WTC11 (cell line): ENCODE results near the gene C11orf21. TPM values are rescaled to one million over a fixed set of nuclear protein-coding genes. Genes with fewer than 3 reads are reported as not detected.

Experiments
- ATAC-seq: fragments of 200-7000 bp; cut with Tn5 transposase; 2 replicates; pipeline ENCODE4 v1.10.0; 2021; ENCODE audit warnings: mild to moderate bottlenecking, moderate library complexity
- CTCF ChIA-PET: fragments of 300-600 bp; sonication (Branson Sonifier 250); formaldehyde crosslinking; loops from one replicate; lab custom pipeline; 2021; ENCODE audit warnings: antibody characterized with exemption; lab: Charles Lee
- POLR2A ChIA-PET: fragments of 350-600 bp; sonication (Branson Sonifier 250); formaldehyde crosslinking; loops from one replicate; lab custom pipeline; 2021; ENCODE audit warnings: antibody characterized with exemption; lab: Charles Lee
- DNase-seq: peaks from one replicate; pipeline ENCODE4 v3.0.0; 2021; ENCODE audit warnings: low spot score
- H3K27ac Mint-ChIP-seq: 2 replicates; pipeline ENCODE4 v1.8.0; 2021; ENCODE audit warnings: mixed read lengths
- H3K27me3 Mint-ChIP-seq: 2 replicates; pipeline ENCODE4 v1.8.0; 2021; ENCODE audit warnings: low read depth, mild to moderate bottlenecking, moderate library complexity, mixed read lengths
- H3K36me3 Mint-ChIP-seq: 2 replicates; pipeline ENCODE4 v1.8.0; 2021; ENCODE audit warnings: mixed read lengths
- H3K4me1 Mint-ChIP-seq: 2 replicates; pipeline ENCODE4 v1.8.0; 2022; ENCODE audit warnings: mixed read lengths
- H3K4me3 Mint-ChIP-seq: 2 replicates; pipeline ENCODE4 v1.8.0; 2021; ENCODE audit warnings: mild to moderate bottlenecking, moderate library complexity, mixed read lengths
- H3K9me3 Mint-ChIP-seq: 2 replicates; pipeline ENCODE4 v1.8.0; 2021; ENCODE audit warnings: mixed read lengths
- ATF1 ChIP-seq: sonication (generic); formaldehyde crosslinking; IDR thresholded peaks from 2 replicates; pipeline ENCODE4 v1.8.1; 2023; ENCODE audit warnings: mild to moderate bottlenecking, moderate library complexity, missing genetic modification reagents
- CTCF ChIP-seq: fragments of 200-600 bp; IDR thresholded peaks from 2 replicates; pipeline ENCODE4 v1.8.0; 2022; ENCODE audit warnings: antibody characterized with exemption
- IRF2 ChIP-seq: sonication (generic); formaldehyde crosslinking; IDR thresholded peaks from 2 replicates; pipeline ENCODE4 v1.8.0; 2022; ENCODE audit warnings: low read depth, missing genetic modification reagents, borderline replicate concordance
- JAZF1 ChIP-seq: fragments of 250-450 bp; sonication (Bioruptor Pico); IDR thresholded peaks from 2 replicates; pipeline ENCODE4 v1.9.0; 2021; ENCODE audit warnings: moderate library complexity, mild to moderate bottlenecking, inconsistent platforms
- NR3C1 ChIP-seq: sonication (generic); formaldehyde crosslinking; conservative IDR thresholded peaks from 2 replicates; pipeline ENCODE4 v1.8.1; 2023; ENCODE audit warnings: low read depth, mild to moderate bottlenecking, missing genetic modification reagents
- PRRX2 ChIP-seq: fragments of 250-450 bp; sonication (Bioruptor Pico); IDR thresholded peaks from 2 replicates; pipeline ENCODE4 v1.8.0; 2021; ENCODE audit warnings: mild to moderate bottlenecking
- SMAD3 ChIP-seq: sonication (generic); formaldehyde crosslinking; IDR thresholded peaks from 2 replicates; pipeline ENCODE4 v1.8.0; 2022; ENCODE audit warnings: missing genetic modification reagents, mild to moderate bottlenecking, borderline replicate concordance
- SMAD4 ChIP-seq: sonication (generic); formaldehyde crosslinking; IDR thresholded peaks from 2 replicates; pipeline ENCODE4 v1.8.0; 2022; ENCODE audit warnings: mild to moderate bottlenecking, missing genetic modification reagents
- TCF7 ChIP-seq: sonication (generic); formaldehyde crosslinking; IDR thresholded peaks from 2 replicates; pipeline ENCODE4 v1.8.0; 2022; ENCODE audit warnings: mild to moderate bottlenecking, low read depth, missing genetic modification reagents, moderate library complexity
- ZNF396 ChIP-seq: fragments of 250-450 bp; sonication (Bioruptor Pico); IDR thresholded peaks from 2 replicates; pipeline ENCODE4 v1.8.0; 2021; ENCODE audit warnings: mild to moderate bottlenecking, moderate library complexity, borderline replicate concordance
- ZNF671 ChIP-seq: fragments of 250-450 bp; sonication (Bioruptor Pico); IDR thresholded peaks from 2 replicates; pipeline ENCODE4 v1.8.0; 2021; ENCODE audit warnings: mild to moderate bottlenecking
- total RNA-seq: library from RNA; stranded (reverse); gene quantifications from 3 replicates; pipeline ENCODE4 v1.2.3, GENCODE V29; 2021
- TF ChIP-seq, protein P1 (sequence below): fragments of 250-450 bp; sonication (Bioruptor Pico); IDR thresholded peaks from 2 replicates; pipeline ENCODE4 v1.9.0; 2021; ENCODE audit warnings: mild to moderate bottlenecking
- TF ChIP-seq, protein P2 (sequence below): sonication (generic); formaldehyde crosslinking; IDR thresholded peaks from 2 replicates; pipeline ENCODE4 v1.8.0; 2023; ENCODE audit warnings: missing genetic modification reagents, mild to moderate bottlenecking, borderline replicate concordance
- TF ChIP-seq, protein P3 (sequence below): sonication (generic); formaldehyde crosslinking; IDR thresholded peaks from 2 replicates; pipeline ENCODE4 v1.8.1; 2023; ENCODE audit warnings: mild to moderate bottlenecking, missing genetic modification reagents

The C11orf21 gene
- total RNA-seq, 1 experiment from 2014 or later, result 0.24 TPM

DNA sequence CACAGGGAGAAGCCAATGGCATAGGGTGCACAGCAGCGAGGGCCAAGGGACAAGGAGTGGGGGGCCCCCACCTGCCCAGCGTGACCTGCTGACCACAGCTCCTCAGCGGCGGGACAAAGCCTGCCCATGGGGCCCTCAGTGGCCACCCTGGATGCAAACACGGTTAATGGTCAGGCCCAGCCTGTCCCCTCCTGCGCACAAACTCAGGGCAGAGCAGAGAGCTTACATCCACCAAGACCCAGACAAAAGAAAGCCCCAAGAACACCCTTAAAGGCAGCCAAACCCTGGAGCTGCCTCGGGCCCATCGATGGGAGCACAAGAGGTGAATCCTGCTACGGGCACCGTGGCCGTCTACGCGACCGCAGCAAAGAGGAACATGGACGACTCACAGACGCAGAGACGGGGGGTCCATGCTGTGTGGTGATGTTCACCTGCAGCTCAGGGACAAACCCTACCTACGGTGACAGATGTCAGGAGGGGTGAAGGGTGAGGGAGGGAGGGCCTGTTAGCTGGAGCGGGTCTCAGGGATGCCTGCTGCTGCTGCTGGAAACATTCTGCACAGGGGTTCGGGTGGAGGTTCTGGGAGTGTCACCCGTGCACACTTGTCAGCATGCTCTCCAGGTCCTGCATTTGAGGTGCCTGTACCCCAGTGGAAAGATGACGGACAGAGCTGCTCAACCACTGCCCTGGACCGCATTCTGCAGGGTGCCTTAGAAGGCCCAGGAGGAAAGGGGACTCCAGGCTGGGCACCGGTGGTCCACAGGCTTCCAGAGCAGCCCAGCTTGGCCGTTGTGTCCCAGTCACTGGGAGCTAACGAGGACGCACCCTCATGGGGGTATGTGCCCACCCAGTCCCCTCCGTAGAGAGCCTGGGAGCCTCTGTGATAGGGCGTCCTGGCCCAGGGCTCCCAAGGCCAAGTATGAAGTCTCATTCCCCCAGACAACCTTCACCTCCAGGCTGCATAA is 42.9 kb downstream of the C11orf21 start:
- H3K4me3 Mint-ChIP-seq, result no peak overlapping the region
- H3K36me3 Mint-ChIP-seq, result no peaks in the 10 kb centered on the region
- ATAC-seq, result no peak
- DNase-seq, result no peak
- peaks cover 8% of the 10 kb centered on the region for H3K27me3 Mint-ChIP-seq
- H3K4me1 Mint-ChIP-seq, result no peaks in the 10 kb centered on the region; the same call in 1 of the 2 replicates
- TF ChIP-seq, protein P1, sequence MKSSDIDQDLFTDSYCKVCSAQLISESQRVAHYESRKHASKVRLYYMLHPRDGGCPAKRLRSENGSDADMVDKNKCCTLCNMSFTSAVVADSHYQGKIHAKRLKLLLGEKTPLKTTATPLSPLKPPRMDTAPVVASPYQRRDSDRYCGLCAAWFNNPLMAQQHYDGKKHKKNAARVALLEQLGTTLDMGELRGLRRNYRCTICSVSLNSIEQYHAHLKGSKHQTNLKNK (CRISPR knock-in tag), result no peak
- TF ChIP-seq PRRX2 (CRISPR knock-in tag), result no peak
- TF ChIP-seq TCF7 (CRISPR knock-in tag), result no peak
- TF ChIP-seq, protein P2, sequence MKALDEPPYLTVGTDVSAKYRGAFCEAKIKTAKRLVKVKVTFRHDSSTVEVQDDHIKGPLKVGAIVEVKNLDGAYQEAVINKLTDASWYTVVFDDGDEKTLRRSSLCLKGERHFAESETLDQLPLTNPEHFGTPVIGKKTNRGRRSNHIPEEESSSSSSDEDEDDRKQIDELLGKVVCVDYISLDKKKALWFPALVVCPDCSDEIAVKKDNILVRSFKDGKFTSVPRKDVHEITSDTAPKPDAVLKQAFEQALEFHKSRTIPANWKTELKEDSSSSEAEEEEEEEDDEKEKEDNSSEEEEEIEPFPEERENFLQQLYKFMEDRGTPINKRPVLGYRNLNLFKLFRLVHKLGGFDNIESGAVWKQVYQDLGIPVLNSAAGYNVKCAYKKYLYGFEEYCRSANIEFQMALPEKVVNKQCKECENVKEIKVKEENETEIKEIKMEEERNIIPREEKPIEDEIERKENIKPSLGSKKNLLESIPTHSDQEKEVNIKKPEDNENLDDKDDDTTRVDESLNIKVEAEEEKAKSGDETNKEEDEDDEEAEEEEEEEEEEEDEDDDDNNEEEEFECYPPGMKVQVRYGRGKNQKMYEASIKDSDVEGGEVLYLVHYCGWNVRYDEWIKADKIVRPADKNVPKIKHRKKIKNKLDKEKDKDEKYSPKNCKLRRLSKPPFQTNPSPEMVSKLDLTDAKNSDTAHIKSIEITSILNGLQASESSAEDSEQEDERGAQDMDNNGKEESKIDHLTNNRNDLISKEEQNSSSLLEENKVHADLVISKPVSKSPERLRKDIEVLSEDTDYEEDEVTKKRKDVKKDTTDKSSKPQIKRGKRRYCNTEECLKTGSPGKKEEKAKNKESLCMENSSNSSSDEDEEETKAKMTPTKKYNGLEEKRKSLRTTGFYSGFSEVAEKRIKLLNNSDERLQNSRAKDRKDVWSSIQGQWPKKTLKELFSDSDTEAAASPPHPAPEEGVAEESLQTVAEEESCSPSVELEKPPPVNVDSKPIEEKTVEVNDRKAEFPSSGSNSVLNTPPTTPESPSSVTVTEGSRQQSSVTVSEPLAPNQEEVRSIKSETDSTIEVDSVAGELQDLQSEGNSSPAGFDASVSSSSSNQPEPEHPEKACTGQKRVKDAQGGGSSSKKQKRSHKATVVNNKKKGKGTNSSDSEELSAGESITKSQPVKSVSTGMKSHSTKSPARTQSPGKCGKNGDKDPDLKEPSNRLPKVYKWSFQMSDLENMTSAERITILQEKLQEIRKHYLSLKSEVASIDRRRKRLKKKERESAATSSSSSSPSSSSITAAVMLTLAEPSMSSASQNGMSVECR (CRISPR knock-in tag), result no peak
- POLR2A ChIA-PET, result no interaction called here
- CTCF ChIA-PET, result no interaction called here
- no peak overlapping the region for H3K27ac Mint-ChIP-seq
- H3K9me3 Mint-ChIP-seq, result peaks cover 7% of the 10 kb centered on the region

DNA sequence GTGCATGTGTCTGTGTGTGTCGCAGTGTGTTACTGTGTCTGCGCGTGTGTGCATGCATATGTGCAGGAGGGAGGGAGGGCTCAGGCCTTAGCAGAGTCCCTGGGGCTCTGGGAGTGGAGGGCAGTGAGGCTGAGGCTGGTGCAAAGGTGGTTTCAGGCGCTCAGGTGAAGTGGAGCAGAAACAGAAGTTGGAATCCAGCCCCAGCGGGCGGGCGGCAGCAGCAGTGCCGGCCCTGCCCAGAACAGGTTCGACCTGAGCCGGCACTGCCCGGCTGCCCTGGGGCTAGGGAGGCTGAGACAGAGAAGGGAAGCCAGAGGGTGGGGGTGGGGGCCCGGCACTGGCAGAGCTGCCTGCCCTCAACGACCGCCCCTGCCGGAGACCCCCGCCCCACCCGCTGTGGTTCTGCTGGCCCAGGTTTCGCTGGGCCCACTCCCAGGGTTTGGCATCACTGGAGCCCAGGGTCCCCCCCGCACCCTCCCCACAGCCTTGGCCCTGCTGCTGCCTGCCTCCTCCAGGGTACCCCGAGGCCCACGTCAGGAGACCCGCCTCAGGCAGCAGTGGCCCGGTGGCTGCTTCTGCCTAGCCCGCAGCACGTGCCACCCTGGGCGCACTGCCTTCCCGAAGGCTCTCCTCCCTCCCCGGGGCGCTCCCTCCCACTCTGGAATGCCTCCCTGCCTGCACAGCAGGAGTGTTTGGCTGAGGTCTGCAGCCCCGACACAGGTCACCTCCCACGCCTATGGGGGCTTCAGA is 44.6 kb downstream of the C11orf21 start:
- Mint-ChIP-seq H3K4me3 (no peak overlapping the region), H3K4me1 (no peaks in the 10 kb centered on the region; the same call in 1 of the 2 replicates), H3K36me3 (no peaks in the 10 kb centered on the region), H3K9me3 (peaks cover 7% of the 10 kb centered on the region)
- ATAC-seq, result no peak
- CTCF ChIA-PET, result interaction anchor here (0.9 kb wide), 1 partner anchor 59 kb away, joined by 6 read pairs; no protein-coding TSS in a partner anchor
- TF ChIP-seq IRF2 (CRISPR knock-in tag), result no peak
- TF ChIP-seq, all 79 proteins: peak for 0
- no peak for DNase-seq
- Mint-ChIP-seq H3K27ac (no peak overlapping the region), H3K27me3 (peaks cover 8% of the 10 kb centered on the region)
- POLR2A ChIA-PET, result no interaction called here

- CTCF ChIA-PET, result no interaction called here
- Mint-ChIP-seq H3K36me3 (no peaks in the 10 kb centered on the region), H3K27ac (no peak overlapping the region), H3K4me3 (no peak overlapping the region), H3K4me1 (no peaks in the 10 kb centered on the region; the same call in 1 of the 2 replicates), H3K9me3 (peaks cover 7% of the 10 kb centered on the region), H3K27me3 (peaks cover 8% of the 10 kb centered on the region)
- DNase-seq (no peak), ATAC-seq (no peak)
- POLR2A ChIA-PET, result no interaction called here
- TF ChIP-seq, protein P3, sequence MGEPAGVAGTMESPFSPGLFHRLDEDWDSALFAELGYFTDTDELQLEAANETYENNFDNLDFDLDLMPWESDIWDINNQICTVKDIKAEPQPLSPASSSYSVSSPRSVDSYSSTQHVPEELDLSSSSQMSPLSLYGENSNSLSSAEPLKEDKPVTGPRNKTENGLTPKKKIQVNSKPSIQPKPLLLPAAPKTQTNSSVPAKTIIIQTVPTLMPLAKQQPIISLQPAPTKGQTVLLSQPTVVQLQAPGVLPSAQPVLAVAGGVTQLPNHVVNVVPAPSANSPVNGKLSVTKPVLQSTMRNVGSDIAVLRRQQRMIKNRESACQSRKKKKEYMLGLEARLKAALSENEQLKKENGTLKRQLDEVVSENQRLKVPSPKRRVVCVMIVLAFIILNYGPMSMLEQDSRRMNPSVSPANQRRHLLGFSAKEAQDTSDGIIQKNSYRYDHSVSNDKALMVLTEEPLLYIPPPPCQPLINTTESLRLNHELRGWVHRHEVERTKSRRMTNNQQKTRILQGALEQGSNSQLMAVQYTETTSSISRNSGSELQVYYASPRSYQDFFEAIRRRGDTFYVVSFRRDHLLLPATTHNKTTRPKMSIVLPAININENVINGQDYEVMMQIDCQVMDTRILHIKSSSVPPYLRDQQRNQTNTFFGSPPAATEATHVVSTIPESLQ (CRISPR knock-in tag), result no peak
- TF ChIP-seq NR3C1 (CRISPR knock-in tag) (no peak), TCF7 (CRISPR knock-in tag) (no peak), SMAD4 (CRISPR knock-in tag) (no peak), ZNF396 (CRISPR knock-in tag) (no peak), JAZF1 (CRISPR knock-in tag) (no peak), ATF1 (CRISPR knock-in tag) (no peak), ZNF671 (CRISPR knock-in tag) (no peak), CTCF (no peak), SMAD3 (CRISPR knock-in tag) (no peak)
- TF ChIP-seq, protein P2 (CRISPR knock-in tag), result no peak
Measured at GRCh38 chr11:2256293-2256913, 45.3 kb downstream of the C11orf21 start.
